Mesenchymal stem cell (in vitro differentiated cells and primary cell): Measurements from ENCODE around the gene CNOT1.

ENCODE experiments used
- DNase-seq: peaks from one replicate; pipeline ENCODE4 v3.0.0-alpha.2; 2013
- H2AFZ ChIP-seq: one replicate; pipeline ENCODE4 v1.6.1; 2013; ENCODE audit warnings: low read depth, mild to moderate bottlenecking, control low read depth, inconsistent platforms, low read length, moderate library complexity
- H2AK5ac ChIP-seq: 2 replicates; pipeline ENCODE4 v1.6.1; 2013; ENCODE audit warnings: low read length, moderate library complexity, mild to moderate bottlenecking, inconsistent platforms; ENCODE audit not compliant: severe bottlenecking
- H2BK120ac ChIP-seq: one replicate; pipeline ENCODE4 v1.6.1; 2013; ENCODE audit warnings: low read depth, mild to moderate bottlenecking, inconsistent platforms, low read length, moderate library complexity
- H2BK12ac ChIP-seq, 2 experiments: one replicate each; pipeline ENCODE4 v1.6.1; 2013; ENCODE audit warnings: inconsistent platforms in 2 of 2, low read length in 2 of 2, mild to moderate bottlenecking in 2 of 2, moderate library complexity in 2 of 2, control low read depth in 1 of 2
- H2BK15ac ChIP-seq: one replicate; pipeline ENCODE4 v1.6.1; 2013; ENCODE audit warnings: mild to moderate bottlenecking, low read depth, inconsistent platforms; ENCODE audit not compliant: poor library complexity, severe bottlenecking
- H2BK5ac ChIP-seq: 2 replicates; pipeline ENCODE4 v1.6.1; 2013; ENCODE audit warnings: low read depth, mild to moderate bottlenecking, low read length, control low read depth, inconsistent platforms; ENCODE audit not compliant: poor library complexity, severe bottlenecking
- H3K14ac ChIP-seq, 2 experiments: one replicate each; pipeline ENCODE4 v1.6.1; 2013; ENCODE audit warnings: inconsistent platforms in 2 of 2, low read length in 2 of 2, control low read depth in 1 of 2, mild to moderate bottlenecking in 1 of 2, moderate library complexity in 1 of 2
- H3K18ac ChIP-seq, 2 experiments: one replicate each; pipeline ENCODE4 v1.6.1; 2013; ENCODE audit warnings: inconsistent platforms in 2 of 2, low read length in 2 of 2, control low read depth in 1 of 2, low read depth in 1 of 2, mild to moderate bottlenecking in 1 of 2
- H3K23ac ChIP-seq, 2 experiments: one replicate each; pipeline ENCODE4 v1.6.1; 2013; ENCODE audit warnings: inconsistent platforms in 2 of 2, low read length in 2 of 2, mild to moderate bottlenecking in 2 of 2, moderate library complexity in 2 of 2, control low read depth in 1 of 2
- H3K27ac ChIP-seq: 2 replicates; pipeline ENCODE4 v1.5.1; 2013; ENCODE audit warnings: mild to moderate bottlenecking, moderate library complexity, low read length, control low read depth, inconsistent platforms; ENCODE audit not compliant: poor library complexity, severe bottlenecking
- H3K27me3 ChIP-seq, 2 experiments: 2 replicates each; pipeline versions ENCODE4 v1.6.1 to v1.7.0; 2013; ENCODE audit warnings: low read length in 2 of 2, mild to moderate bottlenecking in 2 of 2, moderate library complexity in 2 of 2, control low read depth in 1 of 2, inconsistent platforms in 1 of 2; ENCODE audit not compliant: control insufficient read depth in 1 of 2, insufficient read depth in 1 of 2
- H3K36me3 ChIP-seq, 2 experiments: 2 replicates each; pipeline versions ENCODE4 v1.6.1 to v1.7.0; 2013; ENCODE audit warnings: low read length in 2 of 2, control low read depth in 1 of 2, inconsistent platforms in 1 of 2, low read depth in 1 of 2, mild to moderate bottlenecking in 1 of 2; ENCODE audit not compliant: insufficient read depth in 2 of 2, control insufficient read depth in 1 of 2
- H3K4ac ChIP-seq, 2 experiments: one replicate each; pipeline ENCODE4 v1.6.1; 2013; ENCODE audit warnings: inconsistent platforms in 2 of 2, low read length in 2 of 2, mild to moderate bottlenecking in 2 of 2, moderate library complexity in 2 of 2, control low read depth in 1 of 2, low read depth in 1 of 2
- H3K4me1 ChIP-seq: 2 replicates; pipeline ENCODE4 v1.6.1; 2013; ENCODE audit warnings: low read depth, low read length, control low read depth; ENCODE audit not compliant: control insufficient read depth, insufficient read depth
- H3K4me2 ChIP-seq: 2 replicates; pipeline ENCODE4 v1.6.1; 2013; ENCODE audit warnings: low read length, mild to moderate bottlenecking, inconsistent platforms; ENCODE audit not compliant: poor library complexity, severe bottlenecking
- H3K4me3 ChIP-seq, 2 experiments: 2 replicates each; pipeline versions ENCODE4 v1.5.1 to v1.7.0; 2013; ENCODE audit warnings: low read length in 2 of 2, mild to moderate bottlenecking in 2 of 2, control low read depth in 1 of 2, low read depth in 1 of 2; ENCODE audit not compliant: insufficient read depth in 1 of 2
- H3K79me1 ChIP-seq: replicated peaks from 2 replicates; pipeline ENCODE4 v1.6.1; 2013; ENCODE audit warnings: mild to moderate bottlenecking, control low read depth, low read length, inconsistent platforms; ENCODE audit not compliant: poor library complexity, severe bottlenecking
- H3K9ac ChIP-seq: 2 replicates; pipeline ENCODE4 v1.7.0; 2013; ENCODE audit warnings: mild to moderate bottlenecking, low read length, moderate library complexity
- H3K9me3 ChIP-seq: 2 replicates; pipeline ENCODE4 v1.7.0; 2013; ENCODE audit warnings: mild to moderate bottlenecking, low read length; ENCODE audit not compliant: control insufficient read depth
- H4K8ac ChIP-seq: one replicate; pipeline ENCODE4 v1.6.1; 2013; ENCODE audit warnings: inconsistent platforms, mild to moderate bottlenecking, low read length, moderate library complexity
- H4K91ac ChIP-seq: one replicate; pipeline ENCODE4 v1.6.1; 2013; ENCODE audit warnings: mild to moderate bottlenecking, low read length, inconsistent platforms
- WGBS: methylation state at CpG from one replicate; pipeline ENCODE4 v1.1.7; 2013; ENCODE audit warnings: mixed read lengths; 5-methylcytosine and 5-hydroxymethylcytosine counted together

Gene CNOT1

GRCh38 chr16:58589326-58589905 lies 40.2 kb downstream of the CNOT1 start:
- Histone ChIP-seq H4K91ac (no peak overlapping the region), H3K4me1 (peaks cover 1% of the 10 kb centered on the region), H3K4ac (no peak overlapping the region), H3K18ac (no peak overlapping the region), H3K4me2 (no peak overlapping the region), H2BK12ac (no peak overlapping the region), H2AFZ (no peak overlapping the region), H3K36me3 (peaks cover 17 to 77% of the 10 kb centered on the region in 2 experiments), H3K27ac (no peak overlapping the region), H2BK5ac (no peak overlapping the region), H3K79me1 (peaks cover 16% of the 10 kb centered on the region), H2AK5ac (no peak overlapping the region), H3K9ac (peak overlapping the region; percentile 3), H2BK120ac (no peak overlapping the region), H3K9me3 (no peaks in the 10 kb centered on the region), H3K27me3 (no peaks in the 10 kb centered on the region), H4K8ac (no peak overlapping the region), H3K14ac (no peak overlapping the region), H2BK15ac (no peak overlapping the region), H3K23ac (no peak overlapping the region), H3K4me3 (no peak overlapping the region)
- peak; percentile 13 for DNase-seq
- 79% methylated on average over 8 of the region's 10 CpGs for WGBS

DNA sequence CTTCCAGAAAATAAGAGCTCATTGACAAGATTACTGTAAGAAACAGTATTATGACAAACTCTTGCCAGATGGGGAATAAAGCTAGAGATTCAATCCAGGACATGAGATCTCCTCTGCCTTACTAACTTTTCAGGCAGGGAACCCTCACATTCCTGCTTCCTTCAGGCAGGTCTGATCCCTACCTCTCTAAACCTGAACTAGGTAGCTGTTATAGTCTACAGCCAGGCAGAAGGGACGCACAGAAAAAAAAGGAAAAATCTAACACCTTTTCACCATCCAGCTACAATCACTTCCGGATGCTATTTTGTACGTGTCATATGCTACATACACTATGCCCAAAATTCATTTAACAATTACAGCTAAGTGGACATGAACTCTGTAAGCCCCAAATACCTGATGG lies 41.2 kb downstream of the CNOT1 start:
- H3K4ac ChIP-seq, result no peak overlapping the region
- peaks cover 15% of the 10 kb centered on the region for H3K79me1 ChIP-seq
- no peak overlapping the region for H2AK5ac ChIP-seq
- no peak overlapping the region for H2AFZ ChIP-seq
- no peak overlapping the region for H3K23ac ChIP-seq
- H4K91ac ChIP-seq, result peak overlapping the region; percentile 61
- H3K14ac ChIP-seq, result no peak overlapping the region
- no peak overlapping the region for H2BK15ac ChIP-seq
- H3K4me1 ChIP-seq, result peaks cover 2% of the 10 kb centered on the region
- H3K18ac ChIP-seq, result no peak overlapping the region
- no peak overlapping the region for H2BK120ac ChIP-seq
- H3K27ac ChIP-seq, result no peak overlapping the region
- H3K27me3 ChIP-seq, result no peaks in the 10 kb centered on the region
- H2BK5ac ChIP-seq, result no peak overlapping the region
- no peak overlapping the region for H2BK12ac ChIP-seq
- WGBS, result 99% methylated on average over 3 of the region's 3 CpGs
- H3K4me3 ChIP-seq, result no peak overlapping the region
- peak overlapping the region; percentile 26 for H3K9ac ChIP-seq
- H3K4me2 ChIP-seq, result no peak overlapping the region
- H3K36me3 ChIP-seq, result peaks cover 18 to 77% of the 10 kb centered on the region in 2 experiments
- no peaks in the 10 kb centered on the region for H3K9me3 ChIP-seq
- H4K8ac ChIP-seq, result no peak overlapping the region
- no peak for DNase-seq

GRCh38 chr16:58586340-58587030 lies 43.1 kb downstream of the CNOT1 start:
- no peak overlapping the region for H2BK5ac ChIP-seq
- H3K36me3 ChIP-seq, result peaks cover 20 to 78% of the 10 kb centered on the region in 2 experiments
- no peak overlapping the region for H2AFZ ChIP-seq
- no peaks in the 10 kb centered on the region for H3K9me3 ChIP-seq
- H2AK5ac ChIP-seq, result no peak overlapping the region
- peaks cover 2% of the 10 kb centered on the region for H3K4me1 ChIP-seq
- no peak overlapping the region for H4K91ac ChIP-seq
- no peak overlapping the region for H2BK15ac ChIP-seq
- H3K23ac ChIP-seq, result no peak overlapping the region
- H3K4ac ChIP-seq, result no peak overlapping the region
- H3K18ac ChIP-seq, result no peak overlapping the region
- H2BK120ac ChIP-seq, result no peak overlapping the region
- H2BK12ac ChIP-seq, result no peak overlapping the region
- no peak overlapping the region for H3K4me3 ChIP-seq
- H3K4me2 ChIP-seq, result no peak overlapping the region
- H3K14ac ChIP-seq, result no peak overlapping the region
- H3K9ac ChIP-seq, result no peak overlapping the region
- H3K27me3 ChIP-seq, result no peaks in the 10 kb centered on the region
- DNase-seq, result no peak
- H3K27ac ChIP-seq, result no peak overlapping the region
- H3K79me1 ChIP-seq, result peaks cover 13% of the 10 kb centered on the region
- H4K8ac ChIP-seq, result no peak overlapping the region
- 100% methylated on average over 5 of the region's 7 CpGs for WGBS

DNA sequence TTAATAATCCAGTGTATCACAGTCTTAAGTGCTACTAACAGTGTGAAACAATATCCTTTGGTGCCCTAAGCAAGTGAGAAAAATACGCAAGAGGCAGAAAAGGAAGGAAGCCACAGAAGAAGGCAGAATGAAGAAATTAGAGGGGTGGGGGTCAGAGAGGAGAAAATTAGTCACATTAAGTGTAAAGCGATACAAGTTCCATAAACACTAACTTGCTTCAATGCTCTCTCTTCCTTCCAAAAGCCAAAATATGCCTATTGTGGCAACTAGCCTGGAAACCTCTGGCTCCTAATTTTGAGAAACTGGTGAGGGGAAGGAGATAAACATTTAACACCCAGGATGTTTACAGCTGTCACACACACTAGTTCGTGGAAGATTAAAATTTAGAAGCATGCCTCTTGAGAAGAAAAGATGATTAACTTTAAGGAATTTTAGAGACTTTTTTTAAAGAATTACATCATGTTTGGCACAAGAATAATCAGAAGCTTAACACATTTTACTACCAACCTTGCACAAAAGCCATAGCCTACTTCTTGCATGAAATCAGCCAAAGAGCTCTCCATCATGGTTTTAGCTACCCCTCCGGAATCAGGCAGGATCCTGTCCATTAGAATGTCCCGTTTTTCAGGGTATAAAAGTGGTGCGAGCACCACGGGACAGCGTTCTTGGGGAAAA lies 44.7 kb downstream of the CNOT1 start:
- Histone ChIP-seq H2BK120ac (no peak overlapping the region), H2AK5ac (no peak overlapping the region), H2BK5ac (no peak overlapping the region), H3K4ac (no peak overlapping the region), H3K4me1 (peaks cover 2% of the 10 kb centered on the region), H2BK12ac (no peak overlapping the region), H4K8ac (no peak overlapping the region), H3K4me2 (no peak overlapping the region), H3K18ac (no peak overlapping the region), H3K36me3 (peaks cover 21 to 88% of the 10 kb centered on the region in 2 experiments), H3K14ac (no peak overlapping the region), H3K9ac (peak overlapping the region; percentile 8), H3K23ac (no peak overlapping the region), H3K9me3 (no peaks in the 10 kb centered on the region), H3K79me1 (peaks cover 13% of the 10 kb centered on the region), H2BK15ac (no peak overlapping the region), H3K27me3 (no peaks in the 10 kb centered on the region), H2AFZ (no peak overlapping the region), H3K4me3 (no peak overlapping the region), H4K91ac (no peak overlapping the region), H3K27ac (no peak overlapping the region)
- 100% methylated on average over 5 of the region's 8 CpGs for WGBS
- DNase-seq, result no peak
